ENCODE results near the gene EPB41. TPM values are rescaled to one million over a fixed set of nuclear protein-coding genes. Genes with fewer than 3 reads are reported as not detected.
"Not testable (repeated sequence)": the region's sequence is repeated elsewhere in the genome, so short reads cannot be mapped to it uniquely, and the experiment has no call there.

EPB41 gene
- total RNA-seq, 1 donor, result 9.5 TPM

DNA sequence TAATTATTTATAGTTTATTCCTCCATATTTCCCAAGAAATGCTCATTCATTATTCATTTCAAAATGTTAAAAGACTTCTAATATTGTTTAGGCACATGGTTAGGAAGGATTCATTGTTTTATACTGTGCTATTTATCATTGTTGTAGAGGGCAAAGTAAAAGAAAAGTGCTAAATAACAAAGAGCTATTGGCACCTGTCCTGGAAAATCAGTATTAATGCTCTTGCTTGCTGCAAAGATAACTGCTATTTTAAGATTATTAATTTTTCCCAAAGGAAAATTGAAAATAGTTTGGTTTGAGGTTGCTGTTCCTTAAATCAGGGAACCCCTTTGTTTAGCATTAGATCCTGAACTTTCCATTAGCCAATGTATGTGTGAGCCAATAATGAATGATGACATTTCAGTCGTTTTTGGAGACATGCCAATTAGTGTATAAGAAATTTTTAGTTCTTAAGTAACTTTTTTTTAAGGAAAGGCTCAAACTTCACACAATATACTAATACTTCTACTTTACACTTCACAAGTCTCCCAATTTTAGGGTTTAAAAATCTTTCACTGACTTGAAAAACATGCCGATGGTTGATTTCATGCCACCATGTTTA is 39.9 kb downstream of the EPB41 start:
- no peak for DNase-seq (ENCODE audit: low read depth)
- no peak overlapping the region for H3K4me3 ChIP-seq (ENCODE audit: low read depth, low read length)
- TF ChIP-seq, protein P1, sequence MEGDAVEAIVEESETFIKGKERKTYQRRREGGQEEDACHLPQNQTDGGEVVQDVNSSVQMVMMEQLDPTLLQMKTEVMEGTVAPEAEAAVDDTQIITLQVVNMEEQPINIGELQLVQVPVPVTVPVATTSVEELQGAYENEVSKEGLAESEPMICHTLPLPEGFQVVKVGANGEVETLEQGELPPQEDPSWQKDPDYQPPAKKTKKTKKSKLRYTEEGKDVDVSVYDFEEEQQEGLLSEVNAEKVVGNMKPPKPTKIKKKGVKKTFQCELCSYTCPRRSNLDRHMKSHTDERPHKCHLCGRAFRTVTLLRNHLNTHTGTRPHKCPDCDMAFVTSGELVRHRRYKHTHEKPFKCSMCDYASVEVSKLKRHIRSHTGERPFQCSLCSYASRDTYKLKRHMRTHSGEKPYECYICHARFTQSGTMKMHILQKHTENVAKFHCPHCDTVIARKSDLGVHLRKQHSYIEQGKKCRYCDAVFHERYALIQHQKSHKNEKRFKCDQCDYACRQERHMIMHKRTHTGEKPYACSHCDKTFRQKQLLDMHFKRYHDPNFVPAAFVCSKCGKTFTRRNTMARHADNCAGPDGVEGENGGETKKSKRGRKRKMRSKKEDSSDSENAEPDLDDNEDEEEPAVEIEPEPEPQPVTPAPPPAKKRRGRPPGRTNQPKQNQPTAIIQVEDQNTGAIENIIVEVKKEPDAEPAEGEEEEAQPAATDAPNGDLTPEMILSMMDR (IDR thresholded peaks at IDR 0.05; ENCODE audit: insufficient read depth, low read depth, low read length), result no peak

DNA sequence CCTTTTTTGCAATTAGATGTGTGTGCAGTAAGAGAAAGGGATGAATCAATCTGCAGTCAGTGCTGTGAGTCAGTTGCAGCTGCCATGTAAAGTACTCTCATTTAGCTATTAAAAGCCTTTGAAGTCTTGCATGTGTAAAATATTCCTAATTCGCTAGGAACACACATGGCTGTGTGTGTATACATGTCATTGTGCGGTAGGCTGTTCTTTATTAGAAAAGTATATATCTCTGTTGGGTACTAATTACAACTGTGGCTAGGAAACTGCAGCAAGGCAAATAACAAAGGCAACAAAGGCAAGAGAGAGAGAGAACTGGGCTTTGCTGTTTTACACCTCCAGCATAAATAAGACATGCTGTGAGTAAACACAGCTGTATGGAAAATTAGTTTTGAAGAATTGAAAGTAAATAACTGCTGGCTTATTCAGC is 41.7 kb downstream of the EPB41 start:
- DNase-seq (ENCODE audit: low read depth), result no peak
- TF ChIP-seq, protein P1 (IDR thresholded peaks at IDR 0.05; ENCODE audit: insufficient read depth, low read depth, low read length), result no peak
- H3K4me3 ChIP-seq (ENCODE audit: low read depth, low read length), result no peak overlapping the region

DNA sequence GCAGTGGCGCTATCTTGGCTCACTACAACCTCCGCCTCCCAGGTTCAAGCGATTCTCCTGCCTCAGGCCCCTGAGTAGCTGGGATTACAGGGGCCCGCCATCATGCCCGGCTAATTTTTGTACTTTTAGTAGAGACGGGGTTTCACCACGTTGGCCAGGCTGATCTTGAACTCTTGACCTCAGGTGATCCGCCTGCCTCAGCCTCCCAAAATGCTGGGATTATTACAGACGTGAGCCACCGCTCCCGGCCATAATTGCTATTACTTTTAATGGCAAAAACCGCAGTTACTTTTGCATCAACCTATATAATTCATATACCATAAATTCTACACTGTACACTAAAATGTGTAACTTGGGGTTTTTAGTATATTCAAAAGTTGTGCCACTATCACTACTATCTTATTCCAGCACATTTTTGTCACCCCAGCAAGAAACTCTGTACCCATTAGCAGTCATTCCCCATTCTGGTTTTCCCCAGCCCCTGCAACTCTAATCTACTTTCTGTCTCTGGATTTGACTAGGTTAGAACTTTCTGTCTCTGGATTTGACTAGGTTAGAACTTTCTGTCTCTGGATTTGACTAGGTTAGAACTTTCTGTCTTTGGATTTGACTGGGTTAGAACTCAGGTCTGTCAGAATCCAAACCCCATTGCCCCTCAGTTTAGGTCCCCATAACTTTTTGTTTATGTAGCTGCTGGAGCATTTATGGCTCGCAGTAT is 47.9 kb downstream of the EPB41 start:
- not testable (repeated sequence) for H3K4me3 ChIP-seq (ENCODE audit: low read depth, low read length); DNase-seq (ENCODE audit: low read depth)

DNA sequence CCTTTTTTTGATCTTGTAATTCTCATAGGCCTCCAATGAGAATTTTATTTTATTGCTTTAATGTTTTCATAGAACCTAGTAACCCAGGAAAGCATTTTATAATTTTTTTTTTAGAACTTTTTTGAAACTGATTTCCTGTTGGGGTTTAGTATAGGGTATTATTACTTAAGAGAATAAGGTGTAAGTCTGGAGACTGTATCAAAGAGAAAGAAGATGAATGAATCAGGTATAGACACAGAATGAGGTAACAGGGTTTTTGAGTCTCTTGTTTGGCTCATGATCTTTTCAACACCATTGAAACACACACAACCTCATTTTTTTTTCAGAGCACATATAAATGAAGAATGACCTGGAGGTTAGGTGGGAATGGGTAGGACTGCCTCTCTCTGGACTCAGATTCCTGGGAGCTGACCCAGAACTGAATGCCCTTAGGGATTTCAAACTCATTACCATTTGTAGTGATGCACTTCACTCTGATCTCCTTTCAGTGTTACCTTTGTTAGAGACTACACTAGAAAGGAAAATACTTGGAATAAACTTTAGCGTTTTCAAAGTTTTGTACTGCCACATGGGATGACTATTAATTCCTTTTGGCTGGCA is 51.0 kb downstream of the EPB41 start:
- TF ChIP-seq, protein P1 (IDR thresholded peaks at IDR 0.05; ENCODE audit: insufficient read depth, low read depth, low read length), result no peak
- DNase-seq (ENCODE audit: low read depth), result no peak
- no peak overlapping the region for H3K4me3 ChIP-seq (ENCODE audit: low read depth, low read length)

DNA sequence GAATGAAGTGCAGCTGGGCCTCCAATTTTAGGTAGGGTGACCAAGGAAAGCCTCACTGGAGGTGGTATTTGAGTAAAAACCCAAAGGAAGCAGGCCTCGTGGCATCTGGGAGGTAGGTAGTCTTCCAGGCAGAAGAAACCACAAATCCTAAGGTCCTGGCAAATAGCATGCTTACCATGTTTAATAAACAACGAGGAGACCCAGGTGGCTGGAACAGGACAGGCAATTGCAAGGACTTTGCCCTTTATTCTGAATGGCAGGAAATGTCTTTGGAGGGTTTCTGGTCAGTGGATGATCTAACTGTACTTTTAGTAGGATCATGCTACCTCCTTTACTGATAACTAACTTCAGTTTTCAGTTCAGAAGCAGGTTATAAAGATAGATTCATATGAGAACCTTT is 52.2 kb downstream of the EPB41 start:
- TF ChIP-seq, protein P1 (IDR thresholded peaks at IDR 0.05; ENCODE audit: insufficient read depth, low read depth, low read length), result no peak
- no peak for DNase-seq (ENCODE audit: low read depth)
- H3K4me3 ChIP-seq (ENCODE audit: low read depth, low read length), result no peak overlapping the region

DNA sequence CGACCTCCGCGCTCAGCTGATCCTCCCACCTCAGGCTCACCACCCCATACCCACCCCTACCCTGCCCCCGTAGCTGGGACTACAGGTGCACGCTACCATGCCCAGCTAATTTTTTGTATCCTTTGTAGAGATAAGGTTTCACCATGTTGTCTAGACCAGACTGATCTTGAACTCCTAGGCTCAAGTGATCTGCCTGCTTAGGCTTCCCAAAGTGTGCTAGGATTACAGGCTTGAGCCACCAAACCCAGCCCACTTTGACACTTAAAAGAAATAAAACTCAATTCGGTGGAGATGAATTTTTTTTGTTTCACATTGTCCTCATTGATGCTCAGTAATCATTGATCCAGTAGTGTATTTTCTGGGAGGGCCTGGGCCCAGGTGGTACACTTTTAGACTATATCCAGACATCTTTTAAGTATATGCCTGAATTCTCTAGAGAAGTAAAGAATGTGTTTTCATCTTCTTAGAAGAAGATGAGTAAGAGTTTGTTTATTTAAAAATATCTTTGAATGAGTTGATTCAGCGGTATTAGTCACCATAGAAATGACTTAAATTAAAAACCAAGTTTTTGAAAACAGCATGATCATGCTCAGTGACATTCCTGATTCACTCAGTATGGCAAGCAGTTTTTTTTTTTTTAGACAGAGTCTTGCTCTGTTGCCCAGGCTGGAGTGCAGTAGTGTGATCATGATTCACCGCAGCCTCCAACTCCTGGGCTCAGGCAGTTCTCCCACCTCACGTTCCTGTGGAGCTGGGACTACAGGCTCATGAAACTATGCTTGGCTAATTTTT is 57.8 kb downstream of the EPB41 start:
- TF ChIP-seq, protein P1 (IDR thresholded peaks at IDR 0.05; ENCODE audit: insufficient read depth, low read depth, low read length), result no peak
- peak; percentile 83 for DNase-seq (ENCODE audit: low read depth)
- no peak overlapping the region for H3K4me3 ChIP-seq (ENCODE audit: low read depth, low read length)
